D721Med (cell line): ENCODE data around the gene MRAS.
"Not testable (repeated sequence)": the region's sequence is repeated elsewhere in the genome, so short reads cannot be mapped to it uniquely, and the experiment has no call there.

Source experiments
- DNase-seq: peaks from one replicate; pipeline ENCODE4 v3.0.0; 2011; ENCODE audit warnings: low spot score; ENCODE audit not compliant: insufficient read length
- FAIRE-seq: peaks from 2 replicates; lab custom pipeline; 2011; peaks lifted over from hg19 to GRCh38; lab: Jason Lieb, UNC
- CTCF ChIP-seq: IDR thresholded peaks from 2 replicates; pipeline ENCODE4 v1.5.1; 2012; ENCODE audit warnings: mild to moderate bottlenecking, control low read depth; ENCODE audit not compliant: insufficient read depth; ENCODE audit errors: missing control alignments

The MRAS gene

GRCh38 chr3:138417559-138417982, 69.2 kb downstream of the MRAS start:
- FAIRE-seq (no peak), DNase-seq (peak; percentile 44)

GRCh38 chr3:138418601-138419206, 70.3 kb downstream of the MRAS start:
- FAIRE-seq: no peak
- no peak for TF ChIP-seq CTCF
- no peak for DNase-seq

More at GRCh38 chr3:138417559-138417982, 69.2 kb downstream of the MRAS start:
- TF ChIP-seq CTCF: peak; percentile 91

- DNase-seq (no peak), FAIRE-seq (no peak)
Measured at GRCh38 chr3:138423316-138423715, 74.9 kb downstream of the MRAS start.

GRCh38 chr3:138424323-138424722, 75.9 kb downstream of the MRAS start:
- FAIRE-seq: no peak
- DNase-seq: no peak
- no peak for TF ChIP-seq CTCF

More at GRCh38 chr3:138423316-138423715, 74.9 kb downstream of the MRAS start:
- TF ChIP-seq CTCF: no peak

GRCh38 chr3:138426211-138426610, 77.8 kb downstream of the MRAS start:
- TF ChIP-seq CTCF: peak; percentile 31
- DNase-seq (no peak), FAIRE-seq (no peak)

GRCh38 chr3:138426754-138427153, 78.4 kb downstream of the MRAS start:
- not testable (repeated sequence) for DNase-seq, FAIRE-seq

- no peak for FAIRE-seq
- TF ChIP-seq CTCF: no peak
- no peak for DNase-seq
Measured at GRCh38 chr3:138429665-138430064, 81.3 kb downstream of the MRAS start.
